Fibroblast of skin of right quadriceps (primary cell): Measurements from ENCODE around the gene ACP6.
"Not testable (repeated sequence)": the region's sequence is repeated elsewhere in the genome, so short reads cannot be mapped to it uniquely, and the experiment has no call there.

ENCODE experiments used
- DNase-seq: peaks from one replicate; pipeline ENCODE4 v3.0.0-alpha.2; 2013

ACP6 gene

DNA sequence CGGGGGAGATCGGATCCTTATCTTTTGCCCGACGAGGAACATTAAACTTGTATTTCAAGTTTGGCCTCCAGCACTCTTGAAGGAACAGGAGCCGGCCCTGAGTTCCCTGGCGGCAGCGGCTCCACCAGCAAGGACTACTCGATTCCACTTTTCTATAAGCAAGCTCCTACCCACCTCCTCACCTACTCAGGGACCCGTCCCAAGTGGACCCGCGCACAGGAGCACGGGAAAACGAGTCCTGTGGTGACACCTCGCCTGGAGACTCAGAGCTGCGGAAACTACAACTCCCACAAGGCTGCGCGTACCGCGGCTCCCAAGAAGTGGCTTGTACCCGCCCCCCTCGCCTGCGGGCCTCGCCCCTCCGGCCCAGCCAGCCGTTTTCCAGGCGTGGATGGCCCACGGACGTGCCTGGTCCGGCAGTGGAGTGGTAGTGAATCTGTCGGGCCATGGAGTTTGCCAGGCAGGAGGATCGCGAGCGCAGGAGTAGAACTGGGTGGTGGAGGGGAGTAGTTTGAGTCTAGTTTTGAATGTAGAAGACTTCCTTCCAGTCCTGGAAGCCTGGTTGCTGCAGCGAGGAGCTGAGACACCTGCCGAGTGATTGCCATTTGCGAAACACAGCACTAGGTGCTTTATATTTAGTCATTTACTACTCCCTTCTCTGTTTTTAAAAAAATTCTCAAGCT lies at the start of gene ACP6:
TSS of gene ACP6 (minus strand) at position 206 of the 683 bp plus-strand sequence. CDS start 476 bp downstream, outside the sequence.
- peak; percentile 92 for DNase-seq

DNA sequence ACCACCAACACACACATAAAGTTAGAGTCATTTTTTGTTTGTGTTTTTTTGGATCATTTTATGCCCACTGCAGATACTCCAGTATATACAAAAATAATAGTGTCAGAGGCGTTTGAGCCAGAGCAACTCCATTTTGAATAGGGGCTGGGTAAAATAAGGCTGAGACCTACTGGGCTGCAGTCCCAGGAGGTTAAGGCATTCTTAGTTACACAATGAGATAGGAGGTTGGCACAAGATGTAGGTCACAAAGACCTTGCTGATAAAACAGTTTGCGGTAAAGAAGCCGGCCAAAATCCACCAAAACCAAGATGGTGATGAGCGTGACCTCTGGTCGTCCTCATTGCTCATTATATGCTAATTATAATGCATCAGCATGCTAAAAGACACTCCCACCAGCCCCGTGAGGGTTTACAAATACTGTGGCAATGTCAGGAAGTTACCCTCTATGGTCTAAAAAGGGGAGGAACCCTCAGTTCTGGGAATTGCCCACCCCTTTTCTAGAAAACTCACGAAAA lies 49.4 kb upstream of the ACP6 start:
- no peak for DNase-seq

DNA sequence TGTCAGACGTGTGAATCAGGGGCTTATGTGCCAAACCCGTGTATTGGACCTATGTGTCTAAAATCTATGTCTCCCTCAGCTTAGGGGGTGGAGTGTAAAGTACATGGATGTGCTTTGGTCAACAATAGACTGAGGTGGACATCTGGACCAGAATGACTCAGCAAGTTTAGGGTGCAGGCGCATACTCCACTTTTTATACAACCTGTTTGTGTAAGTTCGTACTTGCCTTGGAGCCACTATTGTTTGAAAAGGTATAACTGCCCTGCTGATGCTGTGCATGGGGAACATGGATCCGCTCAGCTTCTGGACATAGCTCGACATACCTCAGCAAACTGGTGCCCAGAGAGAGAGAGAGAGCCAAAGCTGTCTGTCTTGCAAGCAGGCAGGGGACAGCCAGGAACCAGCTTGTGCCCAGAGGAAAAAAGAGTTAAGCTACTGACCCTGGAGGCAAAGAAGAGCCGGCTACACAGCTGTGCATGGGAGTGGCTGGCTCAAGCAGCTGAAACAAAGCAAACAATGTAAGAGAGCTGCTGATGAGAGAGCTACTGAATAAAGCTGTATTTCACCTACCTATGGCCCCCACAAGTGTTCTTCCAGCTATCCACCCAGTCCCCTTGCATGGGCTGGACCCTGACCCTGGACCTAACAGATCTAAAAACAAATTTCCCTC lies 48.8 kb upstream of the ACP6 start:
- DNase-seq: no peak

DNA sequence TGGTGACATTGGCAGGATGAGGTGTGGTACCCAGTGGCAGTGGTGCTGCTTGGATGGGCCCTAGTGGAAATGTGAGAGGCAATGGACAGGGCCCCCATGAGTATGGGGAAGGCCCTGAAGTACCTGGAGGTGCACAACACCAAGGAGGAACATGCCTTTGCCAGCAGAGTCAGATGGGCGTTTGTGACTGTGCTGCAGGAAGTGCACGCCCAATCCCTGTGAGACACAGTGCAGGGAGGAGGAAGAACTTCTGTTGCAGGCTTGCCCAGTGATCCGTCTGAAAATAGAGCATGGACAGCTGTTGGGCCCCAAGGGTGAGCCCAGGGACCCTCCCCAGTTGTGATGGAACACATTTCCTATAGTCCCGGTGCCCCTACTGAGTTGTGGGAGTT lies 47.4 kb upstream of the ACP6 start:
- no peak for DNase-seq

DNA sequence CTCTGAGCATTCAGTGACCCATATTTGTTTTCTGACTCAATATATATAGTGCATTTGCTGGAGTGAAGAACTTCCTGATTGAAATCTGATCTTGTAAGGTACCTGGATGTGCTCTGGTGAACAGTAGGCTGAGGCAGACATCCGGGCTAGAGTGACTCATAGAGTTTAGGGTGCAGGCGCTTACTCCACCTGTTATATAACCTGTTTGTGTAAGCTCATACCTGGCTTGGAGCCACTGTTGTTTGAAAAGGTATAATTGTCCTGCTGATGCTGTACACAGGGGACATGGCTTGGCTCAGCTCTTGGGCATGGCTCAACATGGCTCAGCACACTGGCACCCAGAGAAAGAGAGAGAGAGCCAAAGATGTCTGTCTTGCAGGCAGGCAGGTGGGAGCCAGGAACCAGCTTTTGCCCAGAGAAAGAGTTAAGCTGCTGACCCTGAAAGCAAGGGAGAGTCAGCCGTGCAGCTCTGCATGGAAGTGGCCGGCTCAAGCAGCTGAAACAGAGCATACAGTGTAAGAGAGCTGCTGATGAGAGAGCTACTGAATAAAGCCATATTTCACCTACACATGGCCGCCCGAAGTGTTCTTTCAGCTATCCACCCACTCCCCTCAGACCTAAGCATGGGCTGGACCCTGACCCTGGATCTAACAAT lies 46.9 kb upstream of the ACP6 start:
- DNase-seq: no peak

DNA sequence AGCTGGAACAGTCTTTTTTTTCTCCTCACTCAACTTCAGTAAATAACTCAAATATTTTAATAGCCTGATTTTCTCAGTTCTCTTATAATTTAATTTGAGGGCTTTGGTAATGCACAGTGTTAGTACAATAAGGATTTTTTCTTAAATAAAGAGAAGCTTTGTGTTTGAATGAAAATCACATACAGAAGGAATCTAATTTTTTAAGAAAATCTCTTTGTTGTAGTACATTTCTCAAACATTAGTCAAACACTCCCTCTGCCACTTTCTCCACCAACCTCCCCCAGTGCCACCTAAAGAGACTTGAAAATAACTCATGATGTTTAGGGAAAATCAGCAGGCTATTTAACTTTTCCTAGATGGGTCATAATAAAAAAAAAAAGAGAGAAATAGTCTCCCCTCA lies 42.3 kb upstream of the ACP6 start:
- no peak for DNase-seq

DNA sequence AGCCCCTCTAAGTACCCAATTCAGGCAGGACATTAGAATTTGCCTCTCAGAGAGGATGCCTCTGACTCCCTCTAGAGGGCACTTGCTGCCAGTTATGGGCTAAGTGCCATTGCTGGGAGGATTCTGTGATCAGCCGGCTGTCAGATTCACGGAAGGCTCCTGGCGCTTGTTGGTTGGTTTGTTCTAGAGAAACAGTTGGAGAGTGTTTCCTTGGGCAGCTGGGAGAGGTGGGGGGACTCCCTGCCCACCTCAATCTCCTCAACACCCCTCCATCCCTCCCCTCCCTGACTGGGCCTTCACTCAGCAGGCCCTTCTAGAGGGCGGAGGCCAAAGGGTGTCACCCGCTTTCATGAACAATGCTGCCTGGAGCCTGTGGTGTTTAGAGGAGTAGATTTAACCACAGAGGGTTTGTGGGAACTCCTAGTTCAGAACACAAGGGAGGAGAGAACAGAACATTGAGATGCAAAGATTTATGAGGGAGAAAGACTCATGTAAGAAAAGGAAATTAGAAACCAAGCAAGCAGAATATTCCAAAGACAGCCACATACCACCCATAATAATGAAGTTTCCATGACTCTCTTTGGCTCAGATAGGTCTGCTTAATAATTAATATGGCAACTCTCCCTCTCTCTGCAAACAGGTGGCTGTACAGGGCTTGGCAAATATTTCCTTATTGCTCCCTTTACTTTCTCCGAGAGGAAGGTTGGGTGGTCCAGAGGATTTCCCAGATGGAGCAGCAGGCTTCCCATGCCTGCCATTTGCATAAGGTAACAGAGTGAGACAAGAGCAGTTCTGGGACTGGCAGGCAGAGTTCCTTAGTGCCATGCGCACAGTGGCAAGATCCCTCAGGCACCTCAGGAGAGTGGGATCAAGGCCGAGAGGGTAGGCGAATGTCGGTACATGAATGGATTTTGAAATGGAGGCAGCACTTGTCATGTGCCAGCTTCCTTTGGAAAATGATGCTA lies 30.0 kb upstream of the ACP6 start:
- DNase-seq: peak; percentile 57

DNA sequence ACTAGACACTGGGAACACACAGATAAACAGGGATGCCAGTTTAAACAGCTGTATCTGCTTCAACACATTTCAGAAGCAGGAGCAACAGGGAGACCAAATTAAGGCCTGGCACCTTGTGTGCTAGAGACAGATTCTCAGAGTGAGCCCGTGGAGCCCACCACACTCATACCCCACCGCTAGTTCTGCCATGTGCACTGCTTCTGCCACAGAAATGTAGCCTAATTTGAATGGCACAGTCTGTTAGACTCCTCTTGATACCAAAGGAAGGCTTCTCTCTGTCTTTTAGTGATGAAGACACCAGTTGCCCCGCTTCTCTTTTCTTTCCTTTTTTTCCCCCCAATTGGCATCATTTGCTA lies 29.3 kb upstream of the ACP6 start:
- DNase-seq: no peak

DNA sequence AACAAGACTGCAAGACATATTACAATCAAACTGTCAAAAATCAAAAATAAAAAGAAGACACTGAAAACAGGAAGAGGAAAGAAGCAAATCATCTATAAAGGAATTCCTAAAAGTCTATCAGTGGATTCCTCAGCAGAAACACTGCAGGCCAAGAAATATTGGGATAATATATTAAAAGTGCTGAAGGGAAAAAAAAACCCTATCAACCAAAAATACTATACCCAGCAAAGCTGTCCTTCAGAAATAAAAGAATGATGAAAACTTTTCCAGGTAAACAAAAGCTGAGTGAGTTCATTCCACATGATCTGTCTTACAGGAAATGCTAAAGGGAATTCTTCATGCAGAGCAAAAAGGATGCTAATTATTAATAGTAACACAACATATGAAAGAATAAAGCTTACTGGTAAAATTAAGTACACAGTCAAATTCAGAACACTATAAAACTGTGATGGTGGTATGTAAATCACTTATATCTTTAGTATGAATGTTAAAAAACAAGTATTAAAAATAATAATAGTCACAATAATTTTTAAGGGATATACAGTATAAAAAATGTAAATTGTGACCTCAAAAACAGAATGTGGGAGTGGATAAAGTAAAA lies 12.9 kb upstream of the ACP6 start:
- DNase-seq: no peak

DNA sequence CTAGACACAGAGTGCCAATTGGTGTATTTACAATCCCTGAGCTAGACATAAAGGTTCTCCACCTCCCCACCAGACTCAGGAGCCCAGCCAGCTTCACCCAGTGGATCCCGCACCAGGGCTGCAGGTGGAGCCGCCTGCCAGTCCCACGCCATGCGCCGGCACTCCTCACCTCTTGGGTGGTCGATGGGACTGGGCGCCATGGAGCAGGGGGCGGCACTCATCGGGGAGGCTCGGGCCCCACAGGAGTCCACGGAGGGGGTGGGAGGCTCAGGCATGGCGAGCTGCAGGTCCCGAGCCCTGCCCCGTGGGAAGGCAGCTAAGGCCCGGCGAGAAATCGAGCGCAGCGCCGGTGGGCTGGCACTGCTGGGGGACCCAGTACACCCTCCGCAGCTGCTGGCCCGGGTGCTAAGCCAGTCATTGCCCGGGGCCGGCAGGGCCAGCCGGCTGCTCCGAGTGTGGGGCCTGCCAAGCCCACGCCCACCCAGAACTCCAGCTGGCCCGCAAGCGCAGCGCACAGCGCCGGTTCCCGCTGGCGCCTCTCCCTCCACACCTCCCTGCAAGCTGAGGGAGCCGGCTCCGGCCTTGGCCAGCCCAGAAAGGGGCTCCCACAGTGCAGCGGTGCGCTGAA lies 10.4 kb upstream of the ACP6 start:
- DNase-seq: not testable (repeated sequence)

DNA sequence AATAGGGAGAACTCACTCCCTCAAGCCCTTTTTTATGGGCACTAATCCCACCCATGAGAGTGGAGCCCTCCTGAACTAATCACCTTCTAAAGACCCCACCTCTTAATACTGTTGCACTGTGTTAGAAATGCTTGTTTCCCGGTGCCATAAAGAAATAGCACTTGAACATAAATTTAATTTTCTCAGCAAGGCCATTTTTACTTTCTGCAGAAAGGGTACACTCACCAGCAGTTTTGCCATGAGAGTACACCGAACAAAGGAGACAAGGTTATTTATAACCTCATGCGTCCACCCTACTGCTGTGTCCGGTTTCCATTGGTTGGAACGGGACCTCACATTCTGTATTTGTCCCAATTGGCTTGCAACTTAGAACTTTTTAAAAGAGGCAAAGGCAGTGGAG lies 7.4 kb upstream of the ACP6 start:
- DNase-seq: not testable (repeated sequence)

DNA sequence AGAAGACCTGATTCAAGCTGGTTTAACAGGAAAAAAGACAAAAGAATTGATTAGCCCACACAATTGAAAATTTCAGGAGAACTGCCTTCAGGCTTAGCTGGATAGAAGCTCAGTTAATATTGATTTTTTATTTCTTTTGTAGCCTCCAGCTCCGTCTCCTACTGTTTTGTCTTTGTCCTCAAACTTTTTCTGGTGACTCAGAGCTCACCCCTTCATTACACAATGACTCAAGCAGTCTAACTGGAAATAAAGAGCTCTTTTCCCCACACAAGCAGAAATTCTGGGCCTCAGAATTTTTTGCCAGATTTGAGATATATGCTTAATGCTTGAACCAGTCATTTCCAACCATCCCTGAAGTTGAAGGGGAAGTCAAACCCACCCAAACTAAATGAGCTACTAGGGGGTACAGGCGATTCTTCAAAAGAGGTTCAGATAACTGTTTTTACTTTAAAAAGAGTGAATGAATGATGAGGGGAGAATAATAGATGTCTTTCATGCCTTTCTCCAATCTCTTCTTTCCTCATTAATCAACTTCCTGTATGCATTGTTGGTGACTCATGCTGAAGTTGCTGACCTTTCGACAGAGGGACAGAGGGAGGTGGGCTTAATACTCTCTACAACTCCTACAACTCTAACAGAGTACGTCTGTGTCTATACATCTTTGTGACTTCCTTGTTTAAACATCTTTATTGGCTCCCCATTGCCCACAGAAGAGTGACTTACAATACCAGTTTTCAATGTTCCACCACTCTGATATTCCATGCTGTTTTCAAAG lies 6.2 kb upstream of the ACP6 start:
- peak; percentile 79 for DNase-seq

DNA sequence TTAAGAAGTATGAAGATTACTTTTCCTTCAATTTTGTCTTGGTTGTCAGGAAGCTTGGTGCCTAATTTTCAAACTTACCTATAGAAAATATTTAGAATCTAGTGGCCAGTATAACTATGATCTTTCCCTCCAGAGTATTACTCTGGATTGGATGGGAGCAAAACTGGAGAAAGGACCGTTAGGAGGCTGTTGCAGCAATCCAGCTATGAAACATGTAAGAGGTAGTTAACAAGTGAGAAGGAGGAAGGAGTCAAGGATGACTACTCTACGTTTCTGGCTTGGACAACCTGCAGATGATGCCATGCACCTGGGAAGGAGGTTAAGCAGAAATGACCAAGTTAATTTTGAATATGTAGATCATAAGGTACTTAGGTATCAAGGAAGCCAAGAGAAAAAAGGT lies 3.5 kb upstream of the ACP6 start:
- no peak for DNase-seq

DNA sequence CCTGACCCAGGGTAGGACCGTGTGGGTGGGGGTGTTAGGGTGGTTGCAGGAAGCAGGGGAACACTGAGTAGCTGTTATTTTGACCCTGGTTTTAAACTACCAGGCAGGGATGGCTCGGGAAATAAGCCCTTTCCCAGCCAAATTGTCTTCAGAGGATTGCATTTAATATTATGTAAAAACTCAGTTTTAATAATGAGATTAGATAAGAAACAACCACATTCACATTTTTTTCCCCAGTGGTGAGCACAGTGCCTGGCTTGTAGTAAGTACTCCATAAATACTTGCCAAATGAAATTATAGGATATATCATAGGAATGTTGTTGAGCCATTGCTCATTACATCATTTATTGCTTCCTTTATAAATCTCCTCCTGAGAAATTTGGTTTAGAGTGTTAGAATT lies 3.1 kb upstream of the ACP6 start:
- DNase-seq: peak; percentile 55

DNA sequence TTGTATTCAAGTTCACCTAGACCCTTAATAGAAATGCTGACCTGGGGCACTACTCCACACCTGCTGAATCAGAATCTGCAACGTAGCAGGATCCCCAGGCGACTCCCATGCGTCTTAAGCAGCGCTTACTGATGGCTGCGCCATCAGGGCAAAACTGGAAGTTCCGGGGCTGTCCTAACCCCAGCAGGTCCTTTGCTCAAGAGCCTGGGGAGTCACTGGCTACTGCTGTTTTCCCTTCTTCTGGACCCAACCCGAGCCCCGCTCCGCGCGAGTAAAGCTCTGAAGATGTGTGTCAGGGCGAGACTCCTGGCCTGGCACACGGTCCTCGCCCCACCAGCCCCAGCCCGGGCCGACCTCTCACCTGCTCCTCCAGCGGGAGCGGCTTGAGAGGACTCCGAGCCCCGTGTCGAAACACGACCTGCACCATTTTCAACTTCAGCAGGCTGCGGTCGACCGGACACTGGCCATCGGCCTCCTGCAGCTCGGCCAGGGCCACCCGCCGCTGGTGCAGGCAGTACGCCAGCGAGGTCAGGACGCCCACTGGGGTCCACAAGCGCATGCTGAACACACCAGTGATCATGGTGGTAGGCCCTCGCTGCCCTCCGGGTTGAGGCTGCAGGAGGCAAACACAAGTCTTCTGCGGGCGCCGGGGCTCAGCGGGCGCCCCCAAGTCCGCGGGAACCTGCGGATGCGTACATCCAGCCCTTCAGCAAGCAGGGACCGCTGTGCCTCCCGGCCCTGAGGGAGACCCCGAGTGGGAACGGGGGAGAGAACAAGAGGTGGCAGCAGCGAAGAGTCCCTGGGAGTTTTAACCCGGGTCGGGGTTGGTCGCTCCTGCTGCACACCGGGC lies 630 bp downstream of the ACP6 start:
- DNase-seq: peak; percentile 17

DNA sequence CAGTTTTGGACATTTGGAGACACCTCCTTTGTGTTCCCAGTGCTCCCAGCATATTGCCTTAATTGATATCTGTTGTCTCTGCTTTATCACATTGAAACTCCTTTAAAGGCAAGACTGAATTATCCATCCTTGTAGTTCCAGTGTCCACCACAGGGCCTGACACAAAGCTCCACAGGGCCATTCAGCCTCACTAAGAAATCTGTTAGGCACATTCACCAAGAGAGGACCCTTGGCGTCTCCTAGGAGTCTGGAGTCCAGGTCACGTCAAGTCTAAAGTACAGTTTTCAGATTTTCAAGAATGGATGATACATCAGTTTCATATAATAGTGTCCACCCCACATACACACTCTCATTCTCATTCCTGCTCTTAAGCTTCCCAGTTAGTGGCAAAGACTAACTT lies 4.8 kb downstream of the ACP6 start:
- no peak for DNase-seq

DNA sequence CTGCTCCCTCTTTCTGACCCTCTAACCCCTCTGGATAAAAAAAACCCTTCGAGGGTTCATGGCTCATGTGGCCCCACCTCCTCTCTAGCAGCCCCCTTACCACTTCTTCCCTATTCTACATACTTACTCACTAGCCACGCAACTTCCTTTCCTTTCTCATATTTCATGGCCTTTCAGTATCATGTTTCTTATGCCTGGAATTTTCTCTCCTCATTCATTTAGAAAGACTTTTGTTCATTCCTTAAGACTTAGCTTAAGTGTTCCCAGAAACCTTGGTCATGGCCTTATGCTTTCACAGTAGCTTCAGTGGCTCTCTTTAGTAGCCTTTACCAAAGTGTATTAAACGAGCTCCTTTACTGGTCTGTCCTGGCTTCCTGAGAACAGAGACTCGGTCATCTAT lies 6.1 kb downstream of the ACP6 start:
- peak; percentile 60 for DNase-seq

DNA sequence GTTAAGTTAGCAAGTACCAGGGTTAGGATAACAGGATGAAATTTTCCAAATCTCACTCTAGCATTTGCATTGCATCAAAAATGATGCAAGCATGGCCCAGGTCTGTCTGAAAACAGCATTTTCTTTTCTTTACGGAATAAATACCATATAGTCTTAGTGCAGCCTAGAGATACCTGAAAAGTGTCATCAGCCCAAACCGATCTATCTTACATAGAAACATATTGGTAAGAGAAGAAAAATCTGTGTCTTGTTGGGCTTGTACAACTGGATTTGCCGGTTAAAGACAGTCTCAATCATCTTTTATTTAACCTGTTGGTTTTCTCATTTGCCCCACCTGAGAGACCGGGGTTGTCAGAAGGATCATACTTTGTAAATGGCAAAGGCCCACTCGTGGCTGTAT lies 15.8 kb downstream of the ACP6 start:
- no peak for DNase-seq

DNA sequence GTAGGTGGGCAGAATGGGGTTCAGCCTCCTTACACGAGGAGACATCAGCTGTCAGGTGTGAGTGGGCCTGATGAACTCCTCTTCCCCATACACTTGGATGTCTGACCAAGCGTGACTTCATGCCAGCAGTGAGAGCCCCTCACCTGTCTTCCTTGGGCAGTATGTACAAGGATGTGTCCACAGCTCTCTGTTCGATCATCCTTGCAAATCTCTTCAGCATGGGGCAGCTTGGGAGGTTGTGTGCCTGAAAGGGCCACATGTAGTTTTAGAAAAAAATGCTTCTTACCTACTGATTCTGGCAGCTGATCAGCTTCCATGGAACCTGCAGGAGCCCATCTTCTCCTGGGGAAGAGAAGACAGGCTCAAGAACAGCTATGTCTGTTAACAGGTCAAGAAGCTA lies 18.0 kb downstream of the ACP6 start:
- no peak for DNase-seq

DNA sequence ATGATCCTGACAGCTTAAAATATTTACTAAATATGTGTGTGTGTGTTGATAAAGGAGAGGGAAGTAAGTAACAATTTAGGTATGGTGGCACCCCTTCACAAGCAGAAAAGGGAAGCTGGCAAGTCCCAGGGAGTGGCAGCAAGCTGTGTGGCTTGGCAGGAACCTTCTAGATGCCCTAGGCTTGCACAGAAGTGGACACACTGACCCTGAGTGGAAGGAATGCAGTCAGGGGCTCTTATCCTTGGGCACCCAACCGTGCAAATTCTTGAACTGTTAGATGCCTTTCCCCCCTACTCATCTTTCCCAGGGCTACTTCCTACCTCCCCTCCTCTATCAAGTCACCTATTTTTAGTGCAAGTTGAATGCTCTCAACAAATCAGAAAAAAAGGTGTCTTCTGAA lies 18.9 kb downstream of the ACP6 start:
- no peak for DNase-seq
